Pons (tissue), 1 donor: Measurements from ENCODE around the gene MCRS1.
"Not testable (repeated sequence)": the region's sequence is repeated elsewhere in the genome, so short reads cannot be mapped to it uniquely, and the experiment has no call there.

ENCODE experiments used
- DNase-seq: peaks from one replicate; pipeline ENCODE4 v3.0.0-alpha.2; 2016; ENCODE audit warnings: low spot score

MCRS1 gene

GRCh38 chr12:49540229-49541139 is 27.5 kb downstream of the MCRS1 start:
- DNase-seq = no peak

DNA sequence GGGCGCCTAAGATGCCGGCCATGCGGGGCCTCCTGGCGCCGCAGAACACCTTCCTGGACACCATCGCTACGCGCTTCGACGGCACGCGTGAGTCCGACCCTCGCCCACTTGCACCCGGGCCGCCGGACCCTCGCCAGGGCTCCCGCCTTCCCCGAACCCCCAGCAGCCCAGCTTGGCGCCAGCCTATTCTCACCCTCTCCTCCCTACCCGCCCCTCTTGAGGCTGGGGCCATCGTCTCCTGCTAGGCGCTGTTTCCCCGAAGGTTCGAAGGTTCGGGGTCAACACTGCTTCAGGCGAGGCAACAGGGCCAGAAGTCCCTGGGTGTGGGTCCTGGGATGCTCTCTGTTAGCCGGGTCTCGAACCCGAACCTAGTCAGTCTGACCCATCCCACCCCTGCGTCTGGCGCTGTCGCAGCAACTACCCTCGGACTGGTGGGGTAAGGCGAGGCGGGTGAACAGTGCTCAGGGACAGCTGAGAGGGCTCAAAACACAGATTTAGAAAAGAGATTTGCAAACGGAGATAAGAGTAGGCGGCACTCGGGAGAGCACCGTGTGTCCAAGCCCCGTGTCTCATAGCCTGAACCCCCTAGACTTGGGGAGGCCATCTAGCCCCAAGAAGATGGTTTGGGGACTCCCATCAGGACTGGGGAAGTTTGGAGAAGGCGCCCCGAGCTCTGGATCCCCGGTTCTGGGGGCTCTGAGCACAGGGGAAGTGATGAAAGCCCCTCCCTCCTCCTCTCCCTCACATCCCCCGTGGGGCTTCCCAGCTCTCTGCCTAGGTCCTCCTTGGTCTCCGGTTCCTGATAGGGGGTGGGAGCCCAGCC is 28.3 kb downstream of the MCRS1 start:
- no peak for DNase-seq

DNA sequence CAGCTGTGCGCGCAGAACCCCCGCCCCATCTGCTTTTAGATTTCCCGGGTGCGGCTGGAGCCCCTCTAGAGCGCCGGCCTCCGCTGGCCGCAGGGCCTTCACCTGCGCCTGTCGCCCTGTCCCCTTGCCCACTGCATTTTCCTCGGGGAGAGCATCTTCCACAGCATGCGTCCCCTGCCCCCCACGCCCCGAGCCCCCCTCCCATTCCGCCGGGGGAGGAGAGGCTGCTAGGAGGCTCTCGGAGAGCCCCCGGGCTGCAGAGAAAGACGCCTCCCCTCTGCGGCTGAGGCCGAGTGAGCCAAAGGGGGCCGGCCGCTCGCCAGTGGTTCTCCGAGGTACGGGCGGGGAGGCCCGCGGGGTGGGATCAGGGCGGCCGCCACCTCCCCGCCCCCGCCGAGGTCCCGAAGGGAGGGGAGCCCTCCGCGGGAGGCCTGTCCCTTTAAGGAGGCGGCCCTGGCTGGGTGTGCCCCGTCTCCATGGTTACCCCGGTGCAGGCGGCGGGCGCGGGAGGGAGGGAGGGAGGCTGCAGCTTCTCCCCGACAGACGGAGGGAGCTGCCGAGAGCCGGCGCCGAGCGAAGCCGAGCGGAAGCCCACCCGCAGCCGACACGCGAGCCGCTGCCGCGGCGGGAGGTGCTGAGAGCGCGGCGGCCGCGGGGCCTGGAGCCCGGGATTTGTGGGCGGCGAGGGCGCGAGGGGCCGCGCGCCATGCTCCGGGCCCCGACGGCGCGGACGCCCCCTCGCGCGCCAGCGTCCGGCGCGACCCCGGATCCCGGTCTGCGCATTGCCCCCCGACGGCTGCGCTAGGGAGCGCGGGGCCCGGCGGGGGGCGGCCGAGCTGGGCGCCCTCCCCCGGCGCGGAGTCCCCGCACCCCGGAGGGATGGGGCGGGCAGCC is 29.2 kb downstream of the MCRS1 start, which contains the start of gene KCNH3:
TSS of gene KCNH3 (plus strand) at position 521 of the 894 bp plus-strand sequence. CDS start 387 bp downstream, outside the sequence.
- peak; percentile 35 for DNase-seq

- DNase-seq = no peak
These were observed 30.0 kb downstream of the MCRS1 start for GRCh38 chr12:49537752-49538509.

DNA sequence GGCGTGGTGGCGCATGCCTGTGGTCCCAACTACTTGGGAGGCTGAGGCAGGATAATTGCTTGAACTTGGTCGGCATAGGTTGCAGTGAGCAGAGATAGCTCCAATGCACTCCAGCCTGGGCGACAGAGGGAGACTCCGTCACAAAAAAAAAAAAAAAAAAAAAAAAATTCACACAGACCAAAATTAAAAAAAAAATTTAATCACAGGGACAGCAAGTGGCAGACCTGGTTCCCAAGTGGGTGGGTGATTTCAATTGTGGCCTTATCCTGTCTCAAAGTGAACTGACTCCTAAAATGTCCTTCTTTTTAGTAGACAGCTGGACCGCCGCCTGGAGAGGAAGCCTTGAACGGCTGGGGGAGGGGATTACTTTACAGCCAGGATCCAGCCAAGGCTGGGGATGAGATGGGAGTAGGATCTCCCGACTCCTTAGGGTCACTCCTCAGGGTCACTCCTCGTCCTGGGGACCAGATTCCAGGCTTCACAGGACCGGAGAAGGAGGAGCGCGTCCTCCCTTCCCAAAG is 30.7 kb downstream of the MCRS1 start:
- DNase-seq = no peak

GRCh38 chr12:49536526-49537071 is 31.3 kb downstream of the MCRS1 start:
- no peak for DNase-seq

GRCh38 chr12:49535921-49536525 is 31.9 kb downstream of the MCRS1 start:
- DNase-seq = no peak

- DNase-seq = no peak
These were observed 33.1 kb downstream of the MCRS1 start for GRCh38 chr12:49534731-49535278.

GRCh38 chr12:49534122-49534521 is 33.8 kb downstream of the MCRS1 start:
- DNase-seq = not testable (repeated sequence)

- no peak for DNase-seq
These were observed 34.6 kb downstream of the MCRS1 start for GRCh38 chr12:49533331-49533730.

- no peak for DNase-seq
These were observed 36.2 kb downstream of the MCRS1 start for GRCh38 chr12:49531745-49532144.

DNA sequence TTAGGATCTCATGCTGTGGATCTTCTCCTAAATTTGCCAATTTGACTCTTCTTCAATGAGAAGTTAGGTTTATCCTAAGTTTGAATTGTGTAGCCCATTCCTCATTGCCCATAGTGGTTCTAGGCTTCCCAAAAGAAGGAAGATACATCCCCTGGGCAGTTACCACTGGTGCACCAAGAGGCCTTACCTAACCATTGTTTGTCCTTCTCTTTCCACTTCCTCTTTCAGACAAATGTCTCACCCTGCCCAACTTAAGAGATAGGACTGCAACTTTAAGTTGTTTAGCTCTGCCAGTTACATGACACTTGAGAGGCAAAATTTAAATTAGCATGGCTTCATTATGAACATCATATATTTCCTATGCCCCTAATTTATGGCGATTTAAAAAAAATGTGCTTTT is 38.5 kb downstream of the MCRS1 start:
- no peak for DNase-seq

GRCh38 chr12:49527361-49528130 is 40.4 kb downstream of the MCRS1 start:
- no peak for DNase-seq

DNA sequence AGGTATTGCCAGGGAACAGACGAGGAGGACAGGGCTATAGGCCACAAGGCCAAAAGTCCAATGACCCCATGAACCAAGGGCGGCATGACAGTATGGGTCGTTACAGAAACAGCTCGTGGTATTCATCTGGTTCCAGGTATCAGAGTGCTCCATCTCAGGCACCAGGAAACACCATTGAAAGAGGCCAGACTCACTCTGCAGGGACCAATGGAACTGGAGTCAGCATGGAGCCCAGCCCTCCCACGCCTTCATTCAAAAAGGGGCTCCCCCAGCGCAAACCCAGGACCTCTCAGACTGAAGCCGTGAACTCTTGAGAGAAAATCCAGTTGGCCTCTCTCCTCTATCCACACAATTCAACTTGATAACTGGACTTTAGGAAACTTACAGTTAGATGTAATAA is 42.0 kb downstream of the MCRS1 start:
- no peak for DNase-seq

GRCh38 chr12:49524660-49525324 is 43.1 kb downstream of the MCRS1 start:
- DNase-seq = no peak

GRCh38 chr12:49521389-49521788 is 46.6 kb downstream of the MCRS1 start:
- DNase-seq = no peak

GRCh38 chr12:49519574-49519936 is 48.4 kb downstream of the MCRS1 start:
- no peak for DNase-seq

DNA sequence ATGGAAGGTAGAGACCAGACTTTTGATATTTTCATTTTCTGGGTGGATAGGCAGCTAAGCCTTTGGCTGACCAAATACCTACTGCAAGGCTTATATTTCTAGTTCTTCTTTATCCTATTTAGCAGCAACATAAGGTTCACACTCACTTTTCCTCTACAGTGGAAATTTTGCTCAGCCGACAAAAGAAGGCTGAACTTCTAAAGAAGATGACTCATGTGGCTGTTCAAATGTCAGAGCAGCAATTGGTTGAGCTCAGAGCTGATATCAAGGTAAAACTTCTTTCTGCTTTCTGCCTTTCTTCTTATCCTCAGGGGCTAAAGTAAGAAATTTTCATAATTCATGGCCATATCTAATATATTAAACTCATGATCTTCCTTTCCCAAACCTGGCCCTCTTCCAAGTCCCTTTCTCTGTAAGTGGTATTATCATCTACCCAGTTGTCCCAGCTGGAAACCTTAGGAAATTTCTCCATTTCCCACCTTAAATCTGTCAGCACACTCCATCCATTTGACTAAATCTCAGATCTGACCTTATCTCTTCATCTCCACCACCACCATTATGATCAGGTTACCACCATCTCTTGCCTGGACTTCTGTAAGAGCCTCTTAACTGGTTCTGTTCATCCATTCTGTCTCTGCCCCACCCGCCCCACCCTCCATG is 48.9 kb downstream of the MCRS1 start:
- DNase-seq = no peak
